Measurements from ENCODE around the gene RAVER1.

GRCh38 chr19:10329555-10329954, 3.8 kb downstream of the RAVER1 start:
- TF ChIP-seq CTCF (conservative IDR thresholded peaks at IDR 0.05; ENCODE audit: low read depth, low read length) (no peak), EZH2 (IDR thresholded peaks at IDR 0.05; ENCODE audit: low read length, unreplicated experiment) (no peak), EZH2phosphoT487 (IDR thresholded peaks at IDR 0.05; ENCODE audit: borderline replicate concordance, low read length) (no peak)
